ENCODE results near the gene GARIN3.

Gene GARIN3

DNA sequence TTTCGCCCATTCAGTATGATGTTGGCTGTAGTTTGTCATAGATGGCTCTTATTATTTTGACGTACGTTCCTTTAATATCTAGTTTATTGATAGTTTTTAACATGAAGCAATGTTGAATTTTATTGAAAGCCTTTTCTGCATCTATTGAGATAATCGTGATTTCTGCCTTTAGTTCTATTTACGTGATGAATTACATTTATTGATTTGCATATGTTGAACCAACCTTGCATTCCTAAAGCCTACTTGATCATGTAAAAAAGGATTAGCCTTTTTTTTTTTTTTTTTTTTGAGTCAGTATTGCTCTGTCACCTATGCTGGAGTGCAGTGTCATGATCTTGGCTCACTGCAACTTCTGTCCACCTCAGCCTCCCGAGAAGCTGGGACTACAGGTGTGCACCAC lies 39.6 kb upstream of the GARIN3 start:
- DNase-seq (ENCODE audit: low spot score), result no peak
- TF ChIP-seq, protein P1, sequence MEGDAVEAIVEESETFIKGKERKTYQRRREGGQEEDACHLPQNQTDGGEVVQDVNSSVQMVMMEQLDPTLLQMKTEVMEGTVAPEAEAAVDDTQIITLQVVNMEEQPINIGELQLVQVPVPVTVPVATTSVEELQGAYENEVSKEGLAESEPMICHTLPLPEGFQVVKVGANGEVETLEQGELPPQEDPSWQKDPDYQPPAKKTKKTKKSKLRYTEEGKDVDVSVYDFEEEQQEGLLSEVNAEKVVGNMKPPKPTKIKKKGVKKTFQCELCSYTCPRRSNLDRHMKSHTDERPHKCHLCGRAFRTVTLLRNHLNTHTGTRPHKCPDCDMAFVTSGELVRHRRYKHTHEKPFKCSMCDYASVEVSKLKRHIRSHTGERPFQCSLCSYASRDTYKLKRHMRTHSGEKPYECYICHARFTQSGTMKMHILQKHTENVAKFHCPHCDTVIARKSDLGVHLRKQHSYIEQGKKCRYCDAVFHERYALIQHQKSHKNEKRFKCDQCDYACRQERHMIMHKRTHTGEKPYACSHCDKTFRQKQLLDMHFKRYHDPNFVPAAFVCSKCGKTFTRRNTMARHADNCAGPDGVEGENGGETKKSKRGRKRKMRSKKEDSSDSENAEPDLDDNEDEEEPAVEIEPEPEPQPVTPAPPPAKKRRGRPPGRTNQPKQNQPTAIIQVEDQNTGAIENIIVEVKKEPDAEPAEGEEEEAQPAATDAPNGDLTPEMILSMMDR (IDR thresholded peaks at IDR 0.05; ENCODE audit: borderline replicate concordance, control extremely low read depth, extremely low read depth, insufficient read depth, missing control alignments), result no peak
- in situ Hi-C loops (cut with MboI; ENCODE audit: low sequenced_read_pairs, unreplicated experiment), result no loop called here

DNA sequence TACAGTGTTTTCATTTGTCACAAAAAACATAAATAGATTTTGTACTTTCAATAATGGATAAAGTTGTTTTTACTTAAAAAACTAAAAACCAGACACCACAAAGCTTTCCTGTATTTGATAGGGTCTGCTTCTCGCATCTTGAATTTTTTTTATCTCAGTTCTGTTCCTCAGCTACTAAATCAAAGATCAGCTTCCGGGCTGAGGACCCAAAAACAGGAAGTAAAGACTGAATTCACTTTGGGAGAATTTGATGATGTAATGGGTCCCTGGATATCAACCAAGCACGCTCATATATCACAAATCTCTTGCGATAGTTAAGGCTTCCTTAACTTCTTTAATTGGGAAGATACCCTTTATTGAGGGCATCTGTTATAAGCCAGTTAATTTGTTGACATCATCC lies 38.7 kb upstream of the GARIN3 start:
- DNase-seq (ENCODE audit: low spot score), result no peak
- TF ChIP-seq, protein P1 (IDR thresholded peaks at IDR 0.05; ENCODE audit: borderline replicate concordance, control extremely low read depth, extremely low read depth, insufficient read depth, missing control alignments), result no peak

DNA sequence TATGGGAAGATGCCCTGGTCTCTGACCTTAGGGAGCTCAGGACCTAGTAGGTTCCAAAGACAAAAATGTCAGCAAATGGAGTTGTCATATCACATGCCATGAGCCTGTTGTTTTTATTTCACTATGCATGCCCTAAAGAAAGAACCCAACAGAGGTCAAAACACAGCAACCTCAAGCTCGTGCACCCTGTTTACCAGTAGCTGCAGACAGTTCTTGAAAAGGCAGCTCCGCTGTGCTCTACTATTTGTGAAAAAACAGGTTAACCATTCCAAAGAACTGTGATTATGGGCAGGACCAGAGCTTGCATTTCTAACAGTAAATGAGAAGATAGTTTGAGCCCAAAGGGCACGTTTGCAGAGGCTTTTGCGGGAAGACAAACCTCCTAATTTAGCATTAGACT lies 37.4 kb upstream of the GARIN3 start:
- TF ChIP-seq, protein P1 (IDR thresholded peaks at IDR 0.05; ENCODE audit: borderline replicate concordance, control extremely low read depth, extremely low read depth, insufficient read depth, missing control alignments), result no peak
- in situ Hi-C loops (cut with MboI; ENCODE audit: low sequenced_read_pairs, unreplicated experiment), result no loop called here
- no peak for DNase-seq (ENCODE audit: low spot score)

More for the DNA sequence above, 38.7 kb upstream of the GARIN3 start:
- in situ Hi-C loops (cut with MboI; ENCODE audit: low sequenced_read_pairs, unreplicated experiment), result no loop called here

DNA sequence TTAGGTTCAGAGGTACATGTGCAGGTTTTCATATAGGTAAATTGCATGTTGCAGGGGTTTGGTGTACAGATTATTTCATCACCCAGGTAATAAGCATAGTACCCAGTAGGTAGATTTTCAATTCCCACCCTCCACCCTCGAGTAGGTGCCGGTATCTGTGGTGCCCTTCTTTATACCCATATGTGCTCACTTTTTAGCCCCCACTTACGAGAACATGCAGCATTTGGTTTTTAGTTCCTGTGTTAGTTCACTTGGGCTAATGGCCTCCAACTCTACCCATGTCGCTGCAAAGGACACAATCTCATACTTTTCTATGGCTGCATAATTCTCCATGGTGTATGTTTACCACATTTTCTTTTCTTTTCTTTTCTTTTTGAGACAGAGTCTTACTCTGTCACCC lies 35.8 kb upstream of the GARIN3 start:
- TF ChIP-seq, protein P1 (IDR thresholded peaks at IDR 0.05; ENCODE audit: borderline replicate concordance, control extremely low read depth, extremely low read depth, insufficient read depth, missing control alignments), result no peak
- in situ Hi-C loops (cut with MboI; ENCODE audit: low sequenced_read_pairs, unreplicated experiment), result no loop called here
- no peak for DNase-seq (ENCODE audit: low spot score)

DNA sequence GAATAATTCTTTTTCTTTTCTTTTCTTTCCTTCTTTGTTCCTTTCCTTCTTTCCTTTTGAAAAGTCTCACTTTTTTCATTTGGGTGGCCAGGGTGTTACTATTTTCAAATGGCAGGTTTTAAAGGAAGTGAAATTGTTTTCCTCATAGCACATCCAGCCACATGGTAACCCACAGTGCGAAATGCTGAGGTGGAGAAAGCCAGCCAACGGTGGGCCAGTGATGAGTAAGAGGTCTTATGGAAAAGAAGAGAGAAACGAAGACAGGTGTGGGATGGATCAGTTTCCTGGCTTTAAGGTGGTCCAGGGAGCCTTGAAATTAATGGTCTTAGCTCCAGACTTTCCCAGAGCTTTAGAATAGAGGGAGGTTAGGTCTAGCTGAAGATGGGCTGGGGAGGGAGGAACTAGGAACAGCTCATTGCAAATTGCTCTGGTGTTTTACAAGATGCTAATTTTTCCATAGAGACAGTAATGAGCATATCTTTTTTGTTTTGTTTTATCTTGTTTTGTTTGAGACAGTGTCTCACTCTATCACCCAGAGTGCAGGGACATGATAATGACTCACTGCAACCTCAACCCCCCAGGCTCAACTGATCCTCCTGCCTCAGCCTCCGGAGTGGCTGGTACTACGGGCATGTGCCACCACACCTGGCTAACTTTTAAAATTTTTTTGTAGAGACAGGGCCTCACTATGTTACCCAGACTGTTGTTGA lies 32.4 kb upstream of the GARIN3 start:
- DNase-seq (ENCODE audit: low spot score), result no peak
- in situ Hi-C loops (cut with MboI; ENCODE audit: low sequenced_read_pairs, unreplicated experiment), result no loop called here
- TF ChIP-seq, protein P1 (IDR thresholded peaks at IDR 0.05; ENCODE audit: borderline replicate concordance, control extremely low read depth, extremely low read depth, insufficient read depth, missing control alignments), result no peak

DNA sequence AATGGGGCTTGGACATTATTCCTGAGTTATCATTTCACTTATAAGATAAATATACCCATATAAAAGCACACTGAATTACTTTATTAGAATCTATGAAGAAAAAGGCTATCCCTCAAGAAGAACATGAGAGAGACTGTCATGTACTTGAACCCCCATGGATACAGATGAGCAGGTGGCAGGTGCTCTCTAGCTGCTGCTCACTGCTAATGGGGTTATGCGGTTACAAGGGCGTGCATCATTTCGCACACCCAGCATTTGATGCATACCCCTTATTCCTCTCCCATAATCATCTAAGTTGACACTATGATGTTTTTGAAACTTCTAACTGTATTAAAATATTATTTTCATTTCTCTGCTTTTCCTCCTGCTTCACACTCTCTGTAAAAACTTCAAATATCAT lies 31.0 kb upstream of the GARIN3 start:
- TF ChIP-seq, protein P1 (IDR thresholded peaks at IDR 0.05; ENCODE audit: borderline replicate concordance, control extremely low read depth, extremely low read depth, insufficient read depth, missing control alignments), result no peak
- in situ Hi-C loops (cut with MboI; ENCODE audit: low sequenced_read_pairs, unreplicated experiment), result no loop called here

More for the DNA sequence above, 31.0 kb upstream of the GARIN3 start:
- DNase-seq (ENCODE audit: low spot score), result no peak
